ENCODE data around the gene VPREB1.
A peak's percentile ranks its signal among the peaks of the same experiment; 100 is the strongest.
"Not testable (repeated sequence)": the region's sequence is repeated elsewhere in the genome, so short reads cannot be mapped to it uniquely, and the experiment has no call there.

Gene VPREB1

GRCh38 chr22:22244316-22245250 lies at the start of gene VPREB1:
Gene VPREB1, plus strand, starts transcription at chr22:22244786. Its CDS starts 28 bp downstream, at chr22:22244814.
- DNase-seq: no peak

- DNase-seq: no peak
These were observed 49.7 kb upstream of the VPREB1 start for GRCh38 chr22:22194931-22195264.

- DNase-seq: peak; percentile 45 to 82 (median 71)
These were observed 49.1 kb upstream of the VPREB1 start for GRCh38 chr22:22195265-22196017.

- no peak for DNase-seq
These were observed 48.5 kb upstream of the VPREB1 start for GRCh38 chr22:22196018-22196533.

GRCh38 chr22:22196833-22197477 lies 47.6 kb upstream of the VPREB1 start:
- no peak for DNase-seq

- DNase-seq: no peak
These were observed 46.6 kb upstream of the VPREB1 start for GRCh38 chr22:22197993-22198402.

- no peak for DNase-seq
These were observed 45.8 kb upstream of the VPREB1 start for GRCh38 chr22:22198751-22199150.

- no peak for DNase-seq
These were observed 45.0 kb upstream of the VPREB1 start for GRCh38 chr22:22199634-22200033.

- no peak for DNase-seq
These were observed 43.9 kb upstream of the VPREB1 start for GRCh38 chr22:22200569-22201184.

GRCh38 chr22:22201185-22201929 lies 43.2 kb upstream of the VPREB1 start:
- DNase-seq: peak in 2 of 6 experiments; percentile 27 to 35

- no peak for DNase-seq
These were observed 42.6 kb upstream of the VPREB1 start for GRCh38 chr22:22201930-22202343.

GRCh38 chr22:22203048-22203971 lies 41.3 kb upstream of the VPREB1 start:
- no peak for DNase-seq

GRCh38 chr22:22207845-22208564 lies 36.6 kb upstream of the VPREB1 start:
- peak; percentile 20 to 70 (median 54) for DNase-seq

- no peak for DNase-seq
These were observed 35.9 kb upstream of the VPREB1 start for GRCh38 chr22:22208652-22209051.

GRCh38 chr22:22209080-22209640 lies 35.4 kb upstream of the VPREB1 start:
- DNase-seq: not testable (repeated sequence)

GRCh38 chr22:22210375-22210774 lies 34.2 kb upstream of the VPREB1 start:
- no peak for DNase-seq

GRCh38 chr22:22210889-22211833 lies 33.4 kb upstream of the VPREB1 start:
- DNase-seq: no peak

GRCh38 chr22:22213231-22213630 lies 31.4 kb upstream of the VPREB1 start:
- DNase-seq: no peak

Data from stimulated activated naive CD4-positive, alpha-beta T cell (primary cell).